Measurements from ENCODE around the gene ARSA. TPM values are rescaled to one million over a fixed set of nuclear protein-coding genes. Genes with fewer than 3 reads are reported as not detected.
A peak's percentile ranks its signal among the peaks of the same experiment; 100 is the strongest.

ARSA gene
- total RNA-seq, 1 experiment from 2014 or later, result 11.3 TPM

GRCh38 chr22:50585238-50585637 lies 42.7 kb downstream of the ARSA start:
- Histone ChIP-seq H3K36me3 (ENCODE audit: low read depth, low read length) (no peaks in the 10 kb centered on the region), H3K4me2 (ENCODE audit: low read length) (no peak overlapping the region), H2AFZ (ENCODE audit: low read length) (no peak overlapping the region), H3K4me3 (ENCODE audit: low read length) (no peak overlapping the region), H4K20me1 (ENCODE audit: low read length) (no peaks in the 10 kb centered on the region), H3K4me1 (ENCODE audit: insufficient read depth, low read length) (peaks cover 5% of the 10 kb centered on the region), H3K27ac (ENCODE audit: low read length) (no peak overlapping the region), H3K9me3 (ENCODE audit: low read length) (no peaks in the 10 kb centered on the region), H3K27me3 (ENCODE audit: low read length) (no peaks in the 10 kb centered on the region), H3K9me2 (replicated peaks; ENCODE audit: low read length) (no peaks in the 10 kb centered on the region), H3K79me2 (ENCODE audit: low read length) (peaks cover 18% of the 10 kb centered on the region), H3F3A (ENCODE audit: low read length, unreplicated experiment) (no peaks in the 10 kb centered on the region), H3K9ac (ENCODE audit: low read length) (no peak overlapping the region)
- ATAC-seq (no peak), DNase-seq (no peak)
- BruUV-seq (replicated peaks), result no TSS peak
- ChIA-PET POLR2A (ENCODE audit: unreplicated experiment) (no interaction called here), CTCF (no interaction called here)
- TF ChIP-seq EZH2phosphoT487 (IDR thresholded peaks at IDR 0.05; ENCODE audit: borderline replicate concordance, low read length) (no peak), CTCF (conservative IDR thresholded peaks at IDR 0.05; ENCODE audit: low read depth, low read length) (no peak), EZH2 (IDR thresholded peaks at IDR 0.05; ENCODE audit: low read length, unreplicated experiment) (no peak)
- intact Hi-C loops (cut with micrococcal nuclease), result no loop called here

- peak overlapping the region; percentile 77; the same call in 1 of the 2 replicates for H3K4me3 ChIP-seq (ENCODE audit: low read length)
- TF ChIP-seq CTCF (conservative IDR thresholded peaks at IDR 0.05; ENCODE audit: low read depth, low read length), result no peak
- no peak for TF ChIP-seq EZH2phosphoT487 (IDR thresholded peaks at IDR 0.05; ENCODE audit: borderline replicate concordance, low read length)
- TF ChIP-seq EZH2 (IDR thresholded peaks at IDR 0.05; ENCODE audit: low read length, unreplicated experiment), result no peak
- H3K36me3 ChIP-seq (ENCODE audit: low read depth, low read length), result no peaks in the 10 kb centered on the region
- H3F3A ChIP-seq (ENCODE audit: low read length, unreplicated experiment), result no peaks in the 10 kb centered on the region
- no peaks in the 10 kb centered on the region for H3K27me3 ChIP-seq (ENCODE audit: low read length)
- no peak overlapping the region for H3K27ac ChIP-seq (ENCODE audit: low read length)
- peaks cover 18% of the 10 kb centered on the region for H3K79me2 ChIP-seq (ENCODE audit: low read length)
- no peak for ATAC-seq
- no peaks in the 10 kb centered on the region for H3K9me2 ChIP-seq (replicated peaks; ENCODE audit: low read length)
- intact Hi-C loops (cut with micrococcal nuclease), result loop anchor here (5.0 kb wide), 1 partner anchor 108 kb away; no protein-coding TSS in a partner anchor
- no peak overlapping the region for H2AFZ ChIP-seq (ENCODE audit: low read length)
- H3K4me2 ChIP-seq (ENCODE audit: low read length), result peak overlapping the region; percentile 92; the same call in 1 of the 2 replicates
- no peaks in the 10 kb centered on the region for H3K9me3 ChIP-seq (ENCODE audit: low read length)
- BruUV-seq (replicated peaks), result no TSS peak
- peaks cover 5% of the 10 kb centered on the region for H3K4me1 ChIP-seq (ENCODE audit: insufficient read depth, low read length)
- no peaks in the 10 kb centered on the region for H4K20me1 ChIP-seq (ENCODE audit: low read length)
- H3K9ac ChIP-seq (ENCODE audit: low read length), result peak overlapping the region; percentile 97; the same call in 1 of the 2 replicates
- CTCF ChIA-PET, result no interaction called here
- DNase-seq, result no peak
- POLR2A ChIA-PET (ENCODE audit: unreplicated experiment), result no interaction called here
Measured at GRCh38 chr22:50584106-50585096, 43.6 kb downstream of the ARSA start.
